Keratinocyte (primary cell): ENCODE results near the gene ARRDC3.

ENCODE experiments used
- EZH2 ChIP-seq: IDR thresholded peaks from one replicate; pipeline ENCODE4 v1.6.1; 2012; ENCODE audit warnings: inconsistent platforms, mild to moderate bottlenecking, low read length, moderate library complexity
- TF ChIP-seq, protein P1 (sequence below), 3 experiments: IDR thresholded peaks in 1 of 3; conservative IDR thresholded peaks in 1 of 3; optimal IDR thresholded peaks in 1 of 3; 2 replicates in 2 of 3; 3 replicates in 1 of 3; pipeline versions ENCODE3 to v1.5.1; 2011; ENCODE audit warnings: low read length in 3 of 3, mild to moderate bottlenecking in 3 of 3, moderate library complexity in 2 of 3, control low read depth in 1 of 3, inconsistent platforms in 1 of 3; ENCODE audit not compliant: insufficient read depth in 2 of 3; ENCODE audit errors: extremely low read depth in 1 of 3

DNA sequence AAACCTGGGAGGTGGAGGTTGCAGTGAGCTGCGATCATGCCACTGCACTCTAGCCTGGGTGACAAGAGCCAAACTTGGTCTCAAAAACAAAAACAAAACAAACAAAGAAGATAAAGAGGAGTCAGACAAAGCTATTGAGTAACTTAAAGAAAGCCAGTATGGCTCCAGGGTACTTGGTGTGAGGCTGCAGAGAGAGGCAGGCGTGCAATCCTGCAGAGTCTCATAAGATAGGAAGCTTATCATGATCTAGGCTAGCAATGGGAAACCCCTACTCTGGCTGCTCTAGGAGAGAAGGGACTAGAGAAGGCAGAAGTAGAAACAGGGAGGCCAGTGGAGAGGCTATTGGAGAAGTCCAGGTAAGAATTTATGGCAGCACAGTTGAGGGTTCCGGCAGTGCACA, 42.0 kb downstream of the ARRDC3 start:
- TF ChIP-seq, protein P1, sequence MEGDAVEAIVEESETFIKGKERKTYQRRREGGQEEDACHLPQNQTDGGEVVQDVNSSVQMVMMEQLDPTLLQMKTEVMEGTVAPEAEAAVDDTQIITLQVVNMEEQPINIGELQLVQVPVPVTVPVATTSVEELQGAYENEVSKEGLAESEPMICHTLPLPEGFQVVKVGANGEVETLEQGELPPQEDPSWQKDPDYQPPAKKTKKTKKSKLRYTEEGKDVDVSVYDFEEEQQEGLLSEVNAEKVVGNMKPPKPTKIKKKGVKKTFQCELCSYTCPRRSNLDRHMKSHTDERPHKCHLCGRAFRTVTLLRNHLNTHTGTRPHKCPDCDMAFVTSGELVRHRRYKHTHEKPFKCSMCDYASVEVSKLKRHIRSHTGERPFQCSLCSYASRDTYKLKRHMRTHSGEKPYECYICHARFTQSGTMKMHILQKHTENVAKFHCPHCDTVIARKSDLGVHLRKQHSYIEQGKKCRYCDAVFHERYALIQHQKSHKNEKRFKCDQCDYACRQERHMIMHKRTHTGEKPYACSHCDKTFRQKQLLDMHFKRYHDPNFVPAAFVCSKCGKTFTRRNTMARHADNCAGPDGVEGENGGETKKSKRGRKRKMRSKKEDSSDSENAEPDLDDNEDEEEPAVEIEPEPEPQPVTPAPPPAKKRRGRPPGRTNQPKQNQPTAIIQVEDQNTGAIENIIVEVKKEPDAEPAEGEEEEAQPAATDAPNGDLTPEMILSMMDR (optimal IDR thresholded peaks at IDR 0.05 in 1 of 3, IDR thresholded peaks at IDR 0.05 in 1 of 3, conservative IDR thresholded peaks at IDR 0.05 in 1 of 3; ENCODE audit: extremely low read depth in 1 of 3, insufficient read depth in 2 of 3, low read length in 3 of 3), result no peak
- TF ChIP-seq EZH2, result no peak
